DND-41 (cell line): ENCODE data around the gene FXYD3.
"Not testable (repeated sequence)": the region's sequence is repeated elsewhere in the genome, so short reads cannot be mapped to it uniquely, and the experiment has no call there.

Experiments used
- ATAC-seq: fragments of 200-7000 bp; cut with Tn5 transposase; 3 replicates; pipeline ENCODE4 v1.9.1; 2021; ENCODE audit warnings: low read depth; ENCODE audit not compliant: insufficient read depth
- DNase-seq: peaks from one replicate; pipeline ENCODE4 v3.0.0-alpha.2; 2020
- H2AFZ ChIP-seq: 2 replicates; pipeline ENCODE4 v1.6.0; 2012; ENCODE audit warnings: low read depth, low read length
- H3K27ac ChIP-seq: 2 replicates; pipeline ENCODE4 v1.5.1; 2012; ENCODE audit warnings: low read length, inconsistent platforms
- H3K27me3 ChIP-seq: fragments of 200-600 bp; sonication (generic); 2 replicates; pipeline ENCODE4 v1.6.0; 2012; ENCODE audit warnings: low read length, mild to moderate bottlenecking, inconsistent platforms; ENCODE audit not compliant: insufficient read depth, poor library complexity
- H3K36me3 ChIP-seq: 2 replicates; pipeline ENCODE4 v1.5.1; 2012; ENCODE audit warnings: low read length, inconsistent platforms; ENCODE audit not compliant: insufficient read depth
- H3K4me1 ChIP-seq: 2 replicates; pipeline ENCODE4 v1.5.1; 2012; ENCODE audit warnings: mild to moderate bottlenecking, low read length; ENCODE audit not compliant: insufficient read depth
- H3K4me2 ChIP-seq: 2 replicates; pipeline ENCODE4 v1.6.0; 2012; ENCODE audit warnings: mild to moderate bottlenecking, moderate library complexity, low read length, inconsistent platforms; ENCODE audit not compliant: insufficient read depth
- H3K4me3 ChIP-seq, 2 experiments: fragments of 200-600 bp in 1 of 2; shearing (Covaris generic) in 1 of 2; 2 replicates each; pipeline ENCODE4 v1.5.1; 2012 to 2016; ENCODE audit warnings: inconsistent platforms in 2 of 2, low read length in 2 of 2, mild to moderate bottlenecking in 2 of 2, low read depth in 1 of 2, moderate library complexity in 1 of 2
- H3K79me2 ChIP-seq: 2 replicates; pipeline ENCODE4 v1.6.0; 2012; ENCODE audit warnings: low read length, inconsistent platforms; ENCODE audit not compliant: insufficient read depth
- H3K9ac ChIP-seq: 2 replicates; pipeline ENCODE4 v1.6.0; 2012; ENCODE audit warnings: low read depth, mild to moderate bottlenecking, inconsistent platforms, low read length, moderate library complexity
- H3K9me3 ChIP-seq: 2 replicates; pipeline ENCODE4 v1.5.1; 2012; ENCODE audit warnings: low read length, moderate library complexity, mild to moderate bottlenecking, inconsistent platforms; ENCODE audit not compliant: insufficient read depth, severe bottlenecking
- H4K20me1 ChIP-seq: 2 replicates; pipeline ENCODE4 v1.6.0; 2012; ENCODE audit warnings: low read length; ENCODE audit not compliant: insufficient read depth
- EZH2 ChIP-seq: IDR thresholded peaks from 3 replicates; pipeline ENCODE4 v1.6.1; 2012; ENCODE audit warnings: borderline replicate concordance, low read depth, mild to moderate bottlenecking, moderate library complexity, low read length, inconsistent platforms; ENCODE audit not compliant: severe bottlenecking
- TF ChIP-seq, protein P1 (sequence below): IDR thresholded peaks from 2 replicates; pipeline ENCODE4 v1.5.1; 2012; ENCODE audit warnings: borderline replicate concordance, low read length, moderate library complexity, mild to moderate bottlenecking; ENCODE audit not compliant: poor library complexity, severe bottlenecking; ENCODE audit errors: extremely low read depth

The FXYD3 gene

GRCh38 chr19:35099155-35099896, 16.3 kb upstream of the FXYD3 start:
- Histone ChIP-seq H2AFZ (no peak overlapping the region), H4K20me1 (no peaks in the 10 kb centered on the region), H3K27me3 (no peaks in the 10 kb centered on the region), H3K4me2 (no peak overlapping the region), H3K9ac (no peak overlapping the region), H3K4me1 (no peaks in the 10 kb centered on the region), H3K36me3 (no peaks in the 10 kb centered on the region), H3K79me2 (no peaks in the 10 kb centered on the region), H3K4me3 (no peak overlapping the region), H3K9me3 (no peaks in the 10 kb centered on the region), H3K27ac (no peak overlapping the region)
- DNase-seq (no peak), ATAC-seq (no peak)
- TF ChIP-seq, protein P1, sequence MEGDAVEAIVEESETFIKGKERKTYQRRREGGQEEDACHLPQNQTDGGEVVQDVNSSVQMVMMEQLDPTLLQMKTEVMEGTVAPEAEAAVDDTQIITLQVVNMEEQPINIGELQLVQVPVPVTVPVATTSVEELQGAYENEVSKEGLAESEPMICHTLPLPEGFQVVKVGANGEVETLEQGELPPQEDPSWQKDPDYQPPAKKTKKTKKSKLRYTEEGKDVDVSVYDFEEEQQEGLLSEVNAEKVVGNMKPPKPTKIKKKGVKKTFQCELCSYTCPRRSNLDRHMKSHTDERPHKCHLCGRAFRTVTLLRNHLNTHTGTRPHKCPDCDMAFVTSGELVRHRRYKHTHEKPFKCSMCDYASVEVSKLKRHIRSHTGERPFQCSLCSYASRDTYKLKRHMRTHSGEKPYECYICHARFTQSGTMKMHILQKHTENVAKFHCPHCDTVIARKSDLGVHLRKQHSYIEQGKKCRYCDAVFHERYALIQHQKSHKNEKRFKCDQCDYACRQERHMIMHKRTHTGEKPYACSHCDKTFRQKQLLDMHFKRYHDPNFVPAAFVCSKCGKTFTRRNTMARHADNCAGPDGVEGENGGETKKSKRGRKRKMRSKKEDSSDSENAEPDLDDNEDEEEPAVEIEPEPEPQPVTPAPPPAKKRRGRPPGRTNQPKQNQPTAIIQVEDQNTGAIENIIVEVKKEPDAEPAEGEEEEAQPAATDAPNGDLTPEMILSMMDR, result no peak
- no peak for TF ChIP-seq EZH2

DNA sequence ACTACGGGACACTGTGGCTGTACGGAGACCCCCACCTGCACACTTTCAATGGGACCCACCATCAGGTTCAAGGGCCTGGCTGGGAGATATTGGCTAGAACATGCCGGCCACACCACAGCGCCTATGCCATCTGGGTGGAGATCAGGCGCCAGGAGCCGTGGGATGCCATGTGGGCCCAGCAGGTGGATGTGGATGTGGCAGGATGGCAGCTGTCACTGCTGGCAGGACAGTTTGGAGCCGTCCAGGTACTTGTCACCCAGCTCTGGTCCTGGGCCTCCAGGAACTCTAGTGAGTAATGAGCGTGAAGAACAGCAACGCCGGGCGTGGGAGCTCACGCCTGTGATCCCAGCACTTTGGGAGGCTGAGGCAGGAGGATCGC, 15.7 kb upstream of the FXYD3 start:
- Histone ChIP-seq H3K4me1 (no peaks in the 10 kb centered on the region), H3K36me3 (no peaks in the 10 kb centered on the region), H3K27me3 (no peaks in the 10 kb centered on the region), H3K79me2 (no peaks in the 10 kb centered on the region), H3K9me3 (no peaks in the 10 kb centered on the region), H4K20me1 (no peaks in the 10 kb centered on the region), H2AFZ (no peak overlapping the region), H3K9ac (no peak overlapping the region), H3K27ac (no peak overlapping the region), H3K4me2 (no peak overlapping the region), H3K4me3 (no peak overlapping the region)
- no peak for TF ChIP-seq EZH2
- TF ChIP-seq, protein P1, result no peak
- DNase-seq (no peak), ATAC-seq (no peak)

- H3K27ac ChIP-seq, result no peak overlapping the region
- no peaks in the 10 kb centered on the region for H3K9me3 ChIP-seq
- no peak overlapping the region for H3K4me3 ChIP-seq
- no peak for ATAC-seq
- no peaks in the 10 kb centered on the region for H3K79me2 ChIP-seq
- TF ChIP-seq, protein P1, result no peak
- no peak for TF ChIP-seq EZH2
- no peaks in the 10 kb centered on the region for H3K4me1 ChIP-seq
- no peak overlapping the region for H2AFZ ChIP-seq
- no peak overlapping the region for H3K4me2 ChIP-seq
- no peaks in the 10 kb centered on the region for H3K36me3 ChIP-seq
- no peak for DNase-seq
- H3K27me3 ChIP-seq, result no peaks in the 10 kb centered on the region
- no peak overlapping the region for H3K9ac ChIP-seq
- H4K20me1 ChIP-seq, result no peaks in the 10 kb centered on the region
Measured at GRCh38 chr19:35100588-35101533, 14.8 kb upstream of the FXYD3 start.

- H3K79me2 ChIP-seq, H3K9me3 ChIP-seq, H3K27ac ChIP-seq, H3K27me3 ChIP-seq, H3K36me3 ChIP-seq, H3K9ac ChIP-seq, H3K4me2 ChIP-seq, H2AFZ ChIP-seq, H3K4me1 ChIP-seq, H4K20me1 ChIP-seq, DNase-seq, ATAC-seq, H3K4me3 ChIP-seq: not testable (repeated sequence)
Measured at GRCh38 chr19:35101949-35102348, 13.7 kb upstream of the FXYD3 start.

- not testable (repeated sequence) for H3K36me3 ChIP-seq, H3K9ac ChIP-seq, H3K4me3 ChIP-seq, H3K4me2 ChIP-seq, H3K79me2 ChIP-seq, DNase-seq, H4K20me1 ChIP-seq, H3K9me3 ChIP-seq, H2AFZ ChIP-seq, ATAC-seq, H3K27ac ChIP-seq, H3K27me3 ChIP-seq, H3K4me1 ChIP-seq
Measured at GRCh38 chr19:35103614-35104013, 12.0 kb upstream of the FXYD3 start.
